Rectal smooth muscle tissue (tissue), 1 donor: ENCODE data around the gene KLHDC7B.

Source experiments
- H3K27ac ChIP-seq: one replicate; pipeline ENCODE4 v1.7.0; 2013; ENCODE audit warnings: low read depth, low read length, inconsistent platforms
- H3K27me3 ChIP-seq: one replicate; pipeline ENCODE4 v1.7.0; 2013; ENCODE audit warnings: low read length; ENCODE audit not compliant: control insufficient read depth, insufficient read depth
- H3K36me3 ChIP-seq: one replicate; pipeline ENCODE4 v1.7.0; 2013; ENCODE audit warnings: low read length; ENCODE audit not compliant: control insufficient read depth, insufficient read depth
- H3K4me1 ChIP-seq: one replicate; pipeline ENCODE4 v1.7.0; 2013; ENCODE audit warnings: low read length; ENCODE audit not compliant: control insufficient read depth, insufficient read depth
- H3K4me3 ChIP-seq: one replicate; pipeline ENCODE4 v1.7.0; 2013; ENCODE audit warnings: low read length
- H3K9ac ChIP-seq: one replicate; pipeline ENCODE4 v1.7.0; 2013; ENCODE audit warnings: low read length

KLHDC7B gene

GRCh38 chr22:50545522-50546325, at the start of gene KLHDC7B:
Gene KLHDC7B (plus strand): TSS chr22:50545899. CDS start chr22:50546244, 345 bp downstream.
- Histone ChIP-seq H3K27ac (no peak within 1 kb of the TSS), H3K36me3 (no peaks in the 10 kb centered on the region), H3K27me3 (peaks cover 19% of the 10 kb centered on the region), H3K9ac (no peak within 1 kb of the TSS), H3K4me1 (no peaks in the 10 kb centered on the region), H3K4me3 (no peak within 1 kb of the TSS)

DNA sequence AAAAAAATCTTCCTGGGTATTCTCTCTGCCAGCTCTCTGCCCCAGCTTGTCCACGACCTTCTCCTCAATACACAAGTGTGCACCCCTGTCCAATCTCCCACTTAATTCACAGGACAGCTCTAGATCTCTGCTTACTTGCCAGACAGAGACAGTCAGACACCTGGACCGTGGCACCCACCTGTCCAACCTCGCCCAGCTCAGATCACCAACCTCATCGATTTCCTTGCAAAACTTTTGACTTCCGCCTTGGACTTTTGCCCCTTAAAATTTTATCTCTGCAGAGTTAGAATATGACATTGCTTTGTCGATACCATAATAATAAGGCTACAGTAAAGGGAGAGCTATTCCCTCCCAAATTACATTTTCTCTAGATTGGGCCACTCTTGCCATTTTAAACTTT, 48.6 kb upstream of the KLHDC7B start:
- Histone ChIP-seq H3K4me1 (no peaks in the 10 kb centered on the region), H3K27me3 (no peaks in the 10 kb centered on the region), H3K9ac (no peak overlapping the region), H3K27ac (no peak overlapping the region), H3K36me3 (peaks cover under 1% of the 10 kb centered on the region), H3K4me3 (no peak overlapping the region)

- Histone ChIP-seq H3K27ac (no peak overlapping the region), H3K27me3 (no peaks in the 10 kb centered on the region), H3K4me1 (no peaks in the 10 kb centered on the region), H3K36me3 (peaks cover 5% of the 10 kb centered on the region), H3K4me3 (no peak overlapping the region), H3K9ac (no peak overlapping the region)
Observed at GRCh38 chr22:50498322-50498890, 47.3 kb upstream of the KLHDC7B start.

DNA sequence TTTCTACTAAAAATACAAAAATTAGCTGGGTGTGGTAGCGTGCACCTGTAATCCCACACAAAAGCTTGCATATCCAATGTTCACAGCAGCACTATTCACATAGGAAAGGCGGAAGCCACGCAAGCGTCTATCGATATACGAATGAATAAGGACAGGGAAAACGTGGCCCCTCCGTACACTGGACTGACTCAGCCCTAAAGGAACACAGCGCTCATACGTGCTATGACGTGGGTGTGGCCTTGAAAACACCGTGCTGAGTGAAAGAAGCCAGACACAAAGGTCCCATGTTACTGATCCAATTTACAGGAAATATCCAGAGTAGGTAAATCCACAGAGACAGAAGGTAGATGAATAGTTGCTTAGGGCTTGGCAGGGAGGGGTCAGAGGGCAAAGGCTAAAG, 45.2 kb upstream of the KLHDC7B start:
- no peak overlapping the region for H3K9ac ChIP-seq
- H3K4me1 ChIP-seq, result no peaks in the 10 kb centered on the region
- H3K27me3 ChIP-seq, result no peaks in the 10 kb centered on the region
- H3K27ac ChIP-seq, result no peak overlapping the region
- H3K36me3 ChIP-seq, result peaks cover 14% of the 10 kb centered on the region
- no peak overlapping the region for H3K4me3 ChIP-seq

DNA sequence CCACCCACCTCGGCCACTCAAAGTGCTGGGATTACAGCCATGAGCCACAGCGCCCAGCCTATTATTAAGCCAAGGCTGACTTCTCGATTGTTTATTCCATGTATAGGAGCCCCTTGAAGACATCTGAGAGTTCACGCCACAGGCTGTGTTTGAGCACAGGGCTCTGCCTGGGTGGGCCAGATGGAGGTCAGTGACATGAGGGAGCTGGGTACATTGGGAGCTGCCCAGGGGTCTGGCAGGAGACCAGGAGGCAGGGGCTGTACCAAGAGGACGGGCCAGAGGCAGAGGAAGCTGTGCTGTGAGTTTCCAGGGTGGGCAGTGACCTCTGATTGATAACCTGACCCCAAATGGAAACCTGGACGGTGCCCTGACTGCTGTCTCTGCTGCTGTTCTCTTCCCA, 43.6 kb upstream of the KLHDC7B start:
- H3K36me3 ChIP-seq, result peaks cover 16% of the 10 kb centered on the region
- no peak overlapping the region for H3K4me3 ChIP-seq
- no peak overlapping the region for H3K9ac ChIP-seq
- H3K27me3 ChIP-seq, result no peaks in the 10 kb centered on the region
- H3K4me1 ChIP-seq, result peaks cover 6% of the 10 kb centered on the region
- H3K27ac ChIP-seq, result no peak overlapping the region

GRCh38 chr22:50502628-50503474, 42.8 kb upstream of the KLHDC7B start:
- H3K27me3 ChIP-seq, result no peaks in the 10 kb centered on the region
- peaks cover 16% of the 10 kb centered on the region for H3K36me3 ChIP-seq
- no peak overlapping the region for H3K4me3 ChIP-seq
- peaks cover 6% of the 10 kb centered on the region for H3K4me1 ChIP-seq
- H3K27ac ChIP-seq, result no peak overlapping the region
- no peak overlapping the region for H3K9ac ChIP-seq

DNA sequence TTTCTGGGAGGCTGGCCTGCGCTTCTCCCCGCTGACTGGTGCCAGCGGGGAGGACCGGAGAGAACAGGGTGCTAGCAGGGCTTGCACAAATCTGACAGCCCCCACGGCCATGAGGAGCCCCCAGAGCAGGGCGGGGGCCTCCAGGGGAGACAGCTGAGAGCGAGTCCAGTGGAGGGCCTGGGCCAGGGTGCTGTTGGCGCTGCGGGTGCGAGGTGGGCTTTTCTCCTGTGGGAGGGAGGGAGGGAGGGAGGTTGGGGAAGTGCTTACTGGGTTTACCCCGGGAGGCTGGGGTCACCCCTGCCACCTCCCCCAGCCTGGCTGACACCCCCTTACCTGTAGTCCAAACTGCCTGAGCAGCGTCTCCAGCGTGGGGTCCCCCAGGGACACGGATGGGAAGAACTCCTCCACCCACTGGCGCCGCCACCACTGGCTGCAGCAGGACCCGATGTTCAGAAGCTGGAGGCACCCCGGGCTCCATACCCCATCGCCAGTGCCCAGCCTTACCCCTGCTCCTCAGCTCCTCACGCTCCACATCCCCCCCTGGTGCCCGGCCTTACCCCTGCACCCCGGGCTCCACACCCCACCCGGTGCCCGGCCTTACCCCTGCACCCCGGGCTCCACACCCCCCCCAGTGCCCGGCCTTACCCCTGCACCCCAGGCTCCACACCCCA, 42.1 kb upstream of the KLHDC7B start:
- Histone ChIP-seq H3K36me3 (peaks cover 16% of the 10 kb centered on the region), H3K27me3 (no peaks in the 10 kb centered on the region)

GRCh38 chr22:50504369-50505211, 41.1 kb upstream of the KLHDC7B start:
- Histone ChIP-seq H3K4me3 (no peak overlapping the region), H3K9ac (no peak overlapping the region), H3K27me3 (no peaks in the 10 kb centered on the region), H3K4me1 (peaks cover 10% of the 10 kb centered on the region), H3K27ac (no peak overlapping the region), H3K36me3 (peaks cover 16% of the 10 kb centered on the region)

More for the DNA sequence above, 42.1 kb upstream of the KLHDC7B start:
- Histone ChIP-seq H3K9ac (no peak overlapping the region), H3K4me1 (peaks cover 6% of the 10 kb centered on the region), H3K4me3 (no peak overlapping the region), H3K27ac (no peak overlapping the region)

DNA sequence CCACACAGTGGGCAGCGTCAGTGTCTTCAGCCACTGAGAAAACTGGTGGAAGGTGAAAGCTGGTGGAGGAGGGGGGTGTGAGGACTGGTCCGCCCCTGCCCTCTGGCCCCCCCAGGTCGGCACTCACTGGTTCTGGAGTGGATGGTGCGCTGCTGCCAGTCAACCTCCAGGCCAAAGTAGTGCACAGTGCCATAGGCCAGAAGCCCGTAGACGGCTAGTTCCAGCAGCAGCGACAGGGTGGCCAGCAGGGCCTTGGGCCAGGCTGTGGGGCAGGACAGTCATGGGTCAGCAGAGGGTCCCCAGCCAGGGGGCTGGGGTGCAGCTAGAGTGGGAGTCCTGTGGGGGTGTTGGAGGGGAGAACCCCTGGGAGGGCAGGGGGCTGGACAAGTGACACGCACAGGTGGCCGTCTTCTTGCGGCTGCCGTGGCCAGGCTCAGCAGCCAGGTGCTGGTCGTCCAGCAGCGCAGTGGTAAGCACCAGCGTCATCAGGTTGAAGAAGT, 40.4 kb upstream of the KLHDC7B start:
- no peaks in the 10 kb centered on the region for H3K27me3 ChIP-seq
- no peak overlapping the region for H3K4me3 ChIP-seq
- H3K9ac ChIP-seq, result no peak overlapping the region
- peaks cover 16% of the 10 kb centered on the region for H3K36me3 ChIP-seq
- H3K27ac ChIP-seq, result no peak overlapping the region
- H3K4me1 ChIP-seq, result peaks cover 10% of the 10 kb centered on the region

DNA sequence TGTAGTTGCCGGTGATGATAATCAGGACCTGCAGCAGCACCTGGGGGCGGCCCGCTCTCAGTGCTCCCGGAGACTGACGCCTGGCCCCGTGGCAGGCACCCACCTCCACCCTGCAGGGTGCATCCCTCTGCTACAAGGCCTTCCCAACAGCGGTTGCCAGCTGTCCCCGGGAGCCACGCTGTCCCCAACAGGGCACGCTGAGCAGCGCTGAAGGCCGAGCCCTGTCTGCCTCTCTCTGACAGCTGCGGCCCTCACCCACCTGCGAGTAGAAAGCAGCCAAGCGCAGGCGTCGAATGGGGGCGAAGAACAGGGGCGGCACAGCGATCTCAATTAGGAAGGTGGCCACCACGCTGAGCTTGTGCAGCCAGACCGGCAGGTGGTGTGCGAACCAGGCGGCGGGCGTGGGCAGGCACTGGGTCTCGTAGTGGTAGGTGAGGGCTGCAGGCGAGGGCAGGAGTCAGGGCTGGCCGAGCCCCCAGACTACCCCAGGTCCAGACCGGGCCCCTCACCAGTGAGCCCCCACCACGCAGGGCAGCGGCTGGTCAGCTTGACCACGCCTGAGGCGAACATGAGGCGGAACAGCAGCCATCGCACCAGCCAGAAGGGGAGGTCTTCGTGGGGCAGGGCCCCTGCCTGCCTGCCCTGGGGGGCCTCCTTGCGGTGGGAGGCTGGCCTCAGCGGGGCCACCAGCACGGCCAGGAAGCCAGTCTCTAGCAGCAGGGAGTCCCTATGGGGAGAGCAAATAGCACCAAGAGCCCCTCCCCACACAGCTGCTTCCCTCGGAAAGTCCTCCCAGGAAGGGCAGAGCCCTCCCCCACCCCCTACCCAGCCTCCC, 39.7 kb upstream of the KLHDC7B start:
- no peak overlapping the region for H3K4me3 ChIP-seq

More for the DNA sequence above, 39.7 kb upstream of the KLHDC7B start:
- no peaks in the 10 kb centered on the region for H3K27me3 ChIP-seq
- H3K4me1 ChIP-seq, result peaks cover 10% of the 10 kb centered on the region
- H3K27ac ChIP-seq, result no peak overlapping the region
- no peak overlapping the region for H3K9ac ChIP-seq
- H3K36me3 ChIP-seq, result peaks cover 16% of the 10 kb centered on the region
